OCI-LY1 (cell line): Measurements from ENCODE around the gene ASPG.

ENCODE experiments used
- H2AFZ ChIP-seq: fragments of 200-600 bp; sonication (generic), shearing (Covaris generic); 2 replicates; pipeline ENCODE4 v1.6.0; 2014; ENCODE audit warnings: antibody characterized with exemption, mild to moderate bottlenecking, low read length
- H3F3A ChIP-seq: fragments of 200-600 bp; sonication (generic), shearing (Covaris generic); 2 replicates; pipeline ENCODE4 v1.6.0; 2014; ENCODE audit warnings: mild to moderate bottlenecking, antibody characterized with exemption, low read length, moderate library complexity; ENCODE audit not compliant: insufficient read depth
- H3K27ac ChIP-seq: fragments of 200-600 bp; sonication (generic); 2 replicates; pipeline ENCODE4 v1.5.1; 2014; ENCODE audit warnings: low read length, mixed run types, mild to moderate bottlenecking, low read depth; ENCODE audit not compliant: poor library complexity, severe bottlenecking
- H3K27me3 ChIP-seq: fragments of 200-600 bp; sonication (generic); 2 replicates; pipeline ENCODE4 v1.6.0; 2014; ENCODE audit warnings: antibody characterized with exemption, mild to moderate bottlenecking, low read length, moderate library complexity; ENCODE audit not compliant: insufficient read depth
- H3K36me3 ChIP-seq: fragments of 200-600 bp; sonication (generic); 2 replicates; pipeline ENCODE4 v1.6.1; 2014; ENCODE audit warnings: mild to moderate bottlenecking, antibody characterized with exemption, low read length, moderate library complexity, mixed read lengths; ENCODE audit not compliant: insufficient read depth
- H3K4me1 ChIP-seq: fragments of 200-600 bp; sonication (generic); 2 replicates; pipeline ENCODE4 v1.5.1; 2014; ENCODE audit warnings: mild to moderate bottlenecking, low read length, moderate library complexity; ENCODE audit not compliant: insufficient read depth, severe bottlenecking
- H3K4me2 ChIP-seq: fragments of 200-600 bp; sonication (generic), shearing (Covaris generic); 2 replicates; pipeline ENCODE4 v1.6.1; 2014; ENCODE audit warnings: low read length
- H3K4me3 ChIP-seq: fragments of 200-600 bp; sonication (generic); 2 replicates; pipeline ENCODE4 v1.5.1; 2014; ENCODE audit warnings: low read length, low read depth, mild to moderate bottlenecking, mixed read lengths; ENCODE audit not compliant: poor library complexity, severe bottlenecking
- H3K79me2 ChIP-seq: fragments of 200-600 bp; shearing (Covaris generic); 2 replicates; pipeline ENCODE4 v1.6.1; 2016; ENCODE audit warnings: mixed run types, low read length, mixed read lengths; ENCODE audit not compliant: insufficient read depth
- H3K9ac ChIP-seq: fragments of 200-600 bp; sonication (generic), shearing (Covaris generic); 2 replicates; pipeline ENCODE4 v1.6.1; 2014; ENCODE audit warnings: mild to moderate bottlenecking, low read length, mixed read lengths
- H3K9me2 ChIP-seq: fragments of 200-600 bp; sonication (generic), shearing (Covaris generic); 2 replicates; pipeline ENCODE4 v1.6.1; 2014; ENCODE audit warnings: low read depth, mild to moderate bottlenecking, low read length, mixed read lengths
- H3K9me3 ChIP-seq: fragments of 200-600 bp; shearing (Covaris generic); 2 replicates; pipeline ENCODE4 v1.6.1; 2014; ENCODE audit warnings: low read length, mixed read lengths
- H4K20me1 ChIP-seq: fragments of 200-600 bp; sonication (generic), shearing (Covaris generic); 2 replicates; pipeline ENCODE4 v1.6.0; 2016; ENCODE audit warnings: mild to moderate bottlenecking, low read length; ENCODE audit not compliant: insufficient read depth
- EZH2 ChIP-seq: fragments of 200-600 bp; sonication (generic), shearing (Covaris generic); IDR thresholded peaks from 2 replicates; pipeline ENCODE4 v1.8.0; 2017; ENCODE audit warnings: borderline replicate concordance, mixed run types, mild to moderate bottlenecking, antibody characterized with exemption, low read length, moderate library complexity, mixed read lengths
- TF ChIP-seq, protein P1 (sequence below): fragments of 200-600 bp; sonication (generic), shearing (Covaris generic); IDR thresholded peaks from 2 replicates; pipeline ENCODE4 v1.5.1; 2017; ENCODE audit warnings: mild to moderate bottlenecking, antibody characterized with exemption, low read length, moderate library complexity, mixed read lengths

ASPG gene

DNA sequence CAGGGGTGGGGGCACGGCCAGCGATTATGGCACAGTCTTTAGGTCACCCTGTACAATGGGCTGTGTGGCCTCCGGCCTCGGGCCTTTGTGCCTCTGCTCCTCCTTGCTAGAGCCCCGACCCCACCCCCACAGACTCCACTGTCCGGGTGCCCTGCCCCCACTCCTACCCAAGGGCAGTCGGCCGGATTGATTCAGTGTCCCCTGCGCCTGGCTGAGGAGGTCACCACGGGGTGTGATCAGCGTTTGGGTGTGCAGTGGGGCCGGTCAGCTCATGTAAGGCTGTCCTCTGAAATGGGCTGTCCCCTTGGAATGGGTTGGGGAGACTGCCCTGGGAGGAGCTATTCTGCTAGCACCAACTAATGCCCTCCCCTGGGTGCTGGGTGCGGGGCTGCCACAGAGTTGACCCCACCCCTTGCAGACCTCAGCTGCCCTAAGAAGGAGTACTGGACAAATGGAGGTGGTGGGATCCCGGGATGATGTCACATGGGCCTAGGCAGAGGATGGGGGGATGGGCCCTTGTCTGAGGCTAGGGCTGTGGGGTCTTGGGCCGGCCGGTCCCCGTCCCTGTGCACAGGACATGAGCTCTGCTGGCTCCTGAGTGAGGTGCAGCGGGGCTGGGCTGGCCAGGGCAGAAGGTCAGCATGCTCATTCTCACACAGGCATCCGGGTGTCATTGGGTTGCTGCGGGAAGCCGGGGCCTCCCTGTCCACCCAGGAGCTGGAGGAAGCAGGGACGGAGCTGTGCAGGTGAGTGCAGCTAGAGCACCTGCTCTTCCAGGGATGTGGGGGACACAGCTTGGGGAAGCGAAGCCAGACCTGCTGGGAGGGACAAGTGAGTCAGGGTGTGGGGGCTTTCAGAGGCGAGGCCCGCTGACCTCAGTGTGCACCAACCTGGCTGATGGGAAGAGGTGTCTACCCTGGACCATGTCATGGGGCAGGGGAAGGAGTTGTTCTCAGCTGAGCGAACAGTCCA is 23.4 kb downstream of the ASPG start:
- H3K27ac ChIP-seq, result no peak overlapping the region
- H3K36me3 ChIP-seq, result no peaks in the 10 kb centered on the region
- no peaks in the 10 kb centered on the region for H3K9me3 ChIP-seq
- TF ChIP-seq EZH2, result no peak
- TF ChIP-seq, protein P1, sequence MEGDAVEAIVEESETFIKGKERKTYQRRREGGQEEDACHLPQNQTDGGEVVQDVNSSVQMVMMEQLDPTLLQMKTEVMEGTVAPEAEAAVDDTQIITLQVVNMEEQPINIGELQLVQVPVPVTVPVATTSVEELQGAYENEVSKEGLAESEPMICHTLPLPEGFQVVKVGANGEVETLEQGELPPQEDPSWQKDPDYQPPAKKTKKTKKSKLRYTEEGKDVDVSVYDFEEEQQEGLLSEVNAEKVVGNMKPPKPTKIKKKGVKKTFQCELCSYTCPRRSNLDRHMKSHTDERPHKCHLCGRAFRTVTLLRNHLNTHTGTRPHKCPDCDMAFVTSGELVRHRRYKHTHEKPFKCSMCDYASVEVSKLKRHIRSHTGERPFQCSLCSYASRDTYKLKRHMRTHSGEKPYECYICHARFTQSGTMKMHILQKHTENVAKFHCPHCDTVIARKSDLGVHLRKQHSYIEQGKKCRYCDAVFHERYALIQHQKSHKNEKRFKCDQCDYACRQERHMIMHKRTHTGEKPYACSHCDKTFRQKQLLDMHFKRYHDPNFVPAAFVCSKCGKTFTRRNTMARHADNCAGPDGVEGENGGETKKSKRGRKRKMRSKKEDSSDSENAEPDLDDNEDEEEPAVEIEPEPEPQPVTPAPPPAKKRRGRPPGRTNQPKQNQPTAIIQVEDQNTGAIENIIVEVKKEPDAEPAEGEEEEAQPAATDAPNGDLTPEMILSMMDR, result no peak
- H3K9me2 ChIP-seq, result no peaks in the 10 kb centered on the region
- H2AFZ ChIP-seq, result no peak overlapping the region
- no peaks in the 10 kb centered on the region for H3K4me1 ChIP-seq
- no peak overlapping the region for H3K4me3 ChIP-seq
- no peaks in the 10 kb centered on the region for H3K27me3 ChIP-seq
- H3F3A ChIP-seq, result no peaks in the 10 kb centered on the region
- no peaks in the 10 kb centered on the region for H3K79me2 ChIP-seq
- H3K9ac ChIP-seq, result no peak overlapping the region
- no peak overlapping the region for H3K4me2 ChIP-seq
- H4K20me1 ChIP-seq, result no peaks in the 10 kb centered on the region

DNA sequence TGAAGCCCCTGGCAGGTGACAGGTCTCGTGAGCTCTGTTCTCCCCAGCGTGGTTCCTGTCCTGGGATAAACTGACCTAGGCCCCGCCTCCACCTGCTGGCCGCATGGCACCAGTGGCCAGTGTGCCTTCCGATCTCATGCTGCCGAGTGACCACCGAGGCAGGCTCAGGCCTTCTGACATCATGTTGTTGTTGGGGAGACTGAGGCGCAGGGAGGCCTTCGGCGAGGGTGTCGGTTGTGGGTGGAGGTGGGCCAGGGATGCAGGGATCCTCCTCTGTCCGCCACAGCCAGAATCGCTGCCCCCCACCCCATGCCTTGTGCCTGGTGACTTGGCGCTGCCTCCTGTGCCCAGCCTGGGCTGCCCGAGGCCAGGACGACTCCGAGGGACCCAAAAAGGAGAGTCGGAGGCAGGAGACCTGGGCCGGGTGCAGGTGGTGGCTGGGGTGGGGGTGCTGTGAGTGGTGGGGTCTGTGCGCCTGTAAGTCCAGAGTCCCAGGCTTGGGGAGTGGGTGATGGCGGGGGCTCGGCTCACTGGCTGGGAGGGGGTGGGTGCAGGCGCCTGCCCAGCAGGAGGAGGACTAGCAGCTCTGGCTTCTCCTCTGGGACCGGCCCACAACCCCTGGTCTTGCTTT is 24.3 kb downstream of the ASPG start:
- Histone ChIP-seq H3K4me1 (no peaks in the 10 kb centered on the region), H3K27me3 (peaks cover 5% of the 10 kb centered on the region; the same call in 1 of the 2 replicates), H4K20me1 (no peaks in the 10 kb centered on the region), H2AFZ (no peak overlapping the region), H3K27ac (no peak overlapping the region), H3K4me2 (no peak overlapping the region), H3F3A (no peaks in the 10 kb centered on the region), H3K79me2 (no peaks in the 10 kb centered on the region), H3K9ac (no peak overlapping the region), H3K9me3 (no peaks in the 10 kb centered on the region), H3K36me3 (no peaks in the 10 kb centered on the region), H3K4me3 (no peak overlapping the region), H3K9me2 (no peaks in the 10 kb centered on the region)
- TF ChIP-seq EZH2, result no peak
- TF ChIP-seq, protein P1, result no peak

DNA sequence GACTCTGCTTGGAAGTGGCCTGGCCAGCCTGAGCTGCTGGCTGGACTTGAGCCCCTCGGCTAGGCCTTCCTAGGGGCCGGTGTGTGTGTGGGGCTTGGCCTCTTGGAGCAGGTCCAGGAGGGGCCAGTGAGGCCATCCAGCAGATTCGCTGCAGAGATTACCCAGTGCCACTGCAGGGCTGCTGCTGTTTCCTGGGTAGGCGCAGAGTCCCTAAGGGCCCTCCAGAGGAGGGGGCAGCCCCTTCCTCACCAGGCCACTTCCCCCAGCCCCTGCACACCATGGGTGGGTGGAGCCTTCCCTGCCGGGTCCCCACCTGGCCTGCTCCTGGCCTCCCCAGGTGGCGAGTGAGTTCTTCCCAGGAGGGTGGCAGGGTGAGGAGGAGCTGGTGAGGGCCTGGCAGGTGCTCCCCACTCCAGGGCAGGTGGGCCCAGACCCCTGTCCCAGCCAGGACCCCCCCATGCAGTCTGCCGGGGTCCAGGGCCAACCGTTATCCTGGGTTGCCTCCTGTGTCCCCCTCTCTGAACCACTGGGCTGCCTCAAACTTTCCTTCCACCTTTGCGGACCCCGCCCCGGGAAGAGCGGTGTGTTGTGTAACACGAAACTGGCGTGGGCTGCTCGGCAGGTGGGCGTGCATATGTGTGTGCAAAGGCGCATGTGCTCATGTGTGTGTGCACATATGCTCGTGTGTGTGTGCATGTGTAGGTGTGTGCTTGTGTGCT is 25.1 kb downstream of the ASPG start:
- Histone ChIP-seq H4K20me1 (no peaks in the 10 kb centered on the region), H3F3A (no peaks in the 10 kb centered on the region), H3K27ac (no peak overlapping the region), H3K27me3 (peaks cover 5% of the 10 kb centered on the region; the same call in 1 of the 2 replicates), H3K4me1 (no peaks in the 10 kb centered on the region), H3K79me2 (no peaks in the 10 kb centered on the region), H2AFZ (no peak overlapping the region), H3K9me2 (no peaks in the 10 kb centered on the region), H3K9ac (no peak overlapping the region), H3K4me2 (no peak overlapping the region), H3K36me3 (no peaks in the 10 kb centered on the region), H3K4me3 (no peak overlapping the region), H3K9me3 (no peaks in the 10 kb centered on the region)
- TF ChIP-seq, protein P1, result no peak
- TF ChIP-seq EZH2, result no peak
